GM23338 (cell line): ENCODE results near the gene ERN2. TPM values are rescaled to one million over a fixed set of nuclear protein-coding genes. Genes with fewer than 3 reads are reported as not detected.

ENCODE experiments used
- polyA plus RNA-seq: library from polyadenylated mRNA; unstranded; fragments of >200 nt; fragmentation: Nextera tagmentation; extraction: Ambion mirVana; gene quantifications from 2 replicates; pipeline ENCODE4 v1.2.1, GENCODE V29; 2016
- total RNA-seq: library from RNA; depleted of rRNA; stranded (reverse); fragments of >200 nt; shearing (Covaris generic); gene quantifications from 2 replicates; pipeline ENCODE4 v1.2.3, GENCODE V29; 2014; rRNA removed

Gene ERN2
- total and polyA plus RNA-seq, 2 experiments from 2014 or later: 0.97 to 1.1 TPM

Other genes with a start within 250 kb of the ERN2 start
- gene GGA2, start 202.7 kb downstream of the ERN2 start, total RNA-seq: 76.6 and 114 TPM in 2 replicates
- 36.2 and 40.3 TPM in 2 replicates for gene GGA2, start 202.7 kb downstream of the ERN2 start, polyA plus RNA-seq
- gene EARS2, start 155.9 kb downstream of the ERN2 start, total RNA-seq: 58.3 and 89.1 TPM in 2 replicates
- gene EARS2, start 155.9 kb downstream of the ERN2 start, polyA plus RNA-seq: 22.6 and 22.8 TPM in 2 replicates
- gene UBFD1, start 155.5 kb downstream of the ERN2 start, total RNA-seq: 201 and 249 TPM in 2 replicates
- gene UBFD1, start 155.5 kb downstream of the ERN2 start, polyA plus RNA-seq: 27.7 and 28.5 TPM in 2 replicates
- gene NDUFAB1, start 116.9 kb downstream of the ERN2 start, total RNA-seq: 136 and 164 TPM in 2 replicates
- gene NDUFAB1, start 116.9 kb downstream of the ERN2 start, polyA plus RNA-seq: 449 and 477 TPM in 2 replicates
- 30.8 and 34.0 TPM in 2 replicates for gene PALB2, start 71.9 kb downstream of the ERN2 start, total RNA-seq
- 24.2 and 32.0 TPM in 2 replicates for gene PALB2, start 71.9 kb downstream of the ERN2 start, polyA plus RNA-seq
- gene DCTN5, start 71.8 kb downstream of the ERN2 start, total RNA-seq: 31.6 and 69.6 TPM in 2 replicates
- 11.2 and 11.5 TPM in 2 replicates for gene DCTN5, start 71.8 kb downstream of the ERN2 start, polyA plus RNA-seq
- gene PLK1, start 34.3 kb downstream of the ERN2 start, total RNA-seq: 141 TPM in 2 replicates
- 66.0 and 69.0 TPM in 2 replicates for gene PLK1, start 34.3 kb downstream of the ERN2 start, polyA plus RNA-seq
- gene CHP2, start 41.8 kb upstream of the ERN2 start, total RNA-seq: 3.3 and 3.7 TPM in 2 replicates
- 2.3 and 2.4 TPM in 2 replicates for gene CHP2, start 41.8 kb upstream of the ERN2 start, polyA plus RNA-seq
- 9.2 and 16.4 TPM in 2 replicates for gene PRKCB, start 122.8 kb upstream of the ERN2 start, total RNA-seq
- 3.7 and 3.8 TPM in 2 replicates for gene PRKCB, start 122.8 kb upstream of the ERN2 start, polyA plus RNA-seq